ENCODE measurements around the gene PREX1. TPM values are rescaled to one million over a fixed set of nuclear protein-coding genes. Genes with fewer than 3 reads are reported as not detected.

The PREX1 gene
- polyA plus RNA-seq, 1 of the 3 experiments (the other 2 are of a cell fraction): 5.3 TPM

DNA sequence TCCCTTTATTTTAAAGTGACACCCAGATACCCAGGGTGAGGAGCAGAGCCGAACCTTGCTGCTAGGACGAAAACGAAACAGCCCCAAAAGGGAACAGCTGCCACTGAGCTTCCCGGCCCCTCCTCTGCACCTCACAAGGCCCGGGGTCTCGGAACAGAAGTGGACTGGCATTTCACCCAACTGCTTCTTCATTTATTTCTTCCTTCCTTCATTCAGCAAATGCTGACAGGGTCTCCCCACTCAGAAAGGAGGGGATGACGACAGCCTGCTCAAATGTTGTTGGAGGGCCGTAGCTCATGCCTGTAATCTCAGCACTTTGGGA is 220.3 kb downstream of the PREX1 start:
- Histone ChIP-seq H3K9ac (no peak overlapping the region), H3K9me2 (no peaks in the 10 kb centered on the region), H3F3A (replicated peaks; ENCODE audit: insufficient read depth) (no peaks in the 10 kb centered on the region), H3K9me3 (no peaks in the 10 kb centered on the region), H3K79me2 (ENCODE audit: insufficient read depth) (no peaks in the 10 kb centered on the region), H3K27me3 (ENCODE audit: insufficient read depth) (no peaks in the 10 kb centered on the region), H3K4me2 (no peak overlapping the region), H3K4me3 (ENCODE audit: low read depth in 2 of 2, low read length in 1 of 2) (no peak overlapping the region), H3K4me1 (ENCODE audit: control insufficient read depth in 1 of 2, insufficient read depth in 2 of 2, low read depth in 1 of 2, low read length in 1 of 2) (peaks cover 0 to 12% of the 10 kb centered on the region in 2 experiments; a peak in 1 of 4 replicates), H3K27ac (ENCODE audit: low read depth in 2 of 2, low read length in 1 of 2) (no peak overlapping the region), H3K36me3 (replicated peaks in 1 of 2; ENCODE audit: control insufficient read depth in 1 of 2, insufficient read depth in 2 of 2, low read length in 1 of 2) (no peaks in the 10 kb centered on the region), H4K20me1 (ENCODE audit: insufficient read depth) (no peaks in the 10 kb centered on the region), H2AFZ (ENCODE audit: low read depth) (no peak overlapping the region)
- POLR2A ChIA-PET: no interaction called here
- TF ChIP-seq YY1 (IDR thresholded peaks at IDR 0.05; ENCODE audit: low read depth) (no peak), SIN3A (IDR thresholded peaks at IDR 0.05; ENCODE audit: borderline replicate concordance, low read depth, low read length) (no peak), CHD2 (IDR thresholded peaks at IDR 0.05; ENCODE audit: low read length, partially characterized antibody) (no peak), EP300 (IDR thresholded peaks at IDR 0.05; ENCODE audit: borderline replicate concordance in 1 of 2, low read depth in 1 of 2, low read length in 1 of 2) (no peak), EZH2phosphoT487 (IDR thresholded peaks at IDR 0.05; ENCODE audit: borderline replicate concordance, low read depth) (no peak), FOXJ3 (CRISPR knock-in tag; IDR thresholded peaks at IDR 0.05) (no peak), RXRA (IDR thresholded peaks at IDR 0.05; ENCODE audit: borderline replicate concordance, low read depth) (no peak), MEF2A (IDR thresholded peaks at IDR 0.05; ENCODE audit: borderline replicate concordance, low read depth) (no peak), RFX5 (IDR thresholded peaks at IDR 0.05; ENCODE audit: low read length) (no peak), NFIC (IDR thresholded peaks at IDR 0.05; ENCODE audit: borderline replicate concordance) (no peak), JUND (IDR thresholded peaks at IDR 0.05) (no peak)
- TF ChIP-seq, protein P1, sequence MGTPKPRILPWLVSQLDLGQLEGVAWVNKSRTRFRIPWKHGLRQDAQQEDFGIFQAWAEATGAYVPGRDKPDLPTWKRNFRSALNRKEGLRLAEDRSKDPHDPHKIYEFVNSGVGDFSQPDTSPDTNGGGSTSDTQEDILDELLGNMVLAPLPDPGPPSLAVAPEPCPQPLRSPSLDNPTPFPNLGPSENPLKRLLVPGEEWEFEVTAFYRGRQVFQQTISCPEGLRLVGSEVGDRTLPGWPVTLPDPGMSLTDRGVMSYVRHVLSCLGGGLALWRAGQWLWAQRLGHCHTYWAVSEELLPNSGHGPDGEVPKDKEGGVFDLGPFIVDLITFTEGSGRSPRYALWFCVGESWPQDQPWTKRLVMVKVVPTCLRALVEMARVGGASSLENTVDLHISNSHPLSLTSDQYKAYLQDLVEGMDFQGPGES (IDR thresholded peaks at IDR 0.05; ENCODE audit: low read depth, low read length): no peak
- 59% methylated on average over 8 of the region's 8 CpGs for WGBS (ENCODE audit: low lambda C conversion rate)
- CTCF ChIA-PET: interaction anchor here (4.9 kb wide), 1 partner anchor 13 kb away, joined by 27 read pairs; no protein-coding TSS in a partner anchor
- DNase-seq: no peak

DNA sequence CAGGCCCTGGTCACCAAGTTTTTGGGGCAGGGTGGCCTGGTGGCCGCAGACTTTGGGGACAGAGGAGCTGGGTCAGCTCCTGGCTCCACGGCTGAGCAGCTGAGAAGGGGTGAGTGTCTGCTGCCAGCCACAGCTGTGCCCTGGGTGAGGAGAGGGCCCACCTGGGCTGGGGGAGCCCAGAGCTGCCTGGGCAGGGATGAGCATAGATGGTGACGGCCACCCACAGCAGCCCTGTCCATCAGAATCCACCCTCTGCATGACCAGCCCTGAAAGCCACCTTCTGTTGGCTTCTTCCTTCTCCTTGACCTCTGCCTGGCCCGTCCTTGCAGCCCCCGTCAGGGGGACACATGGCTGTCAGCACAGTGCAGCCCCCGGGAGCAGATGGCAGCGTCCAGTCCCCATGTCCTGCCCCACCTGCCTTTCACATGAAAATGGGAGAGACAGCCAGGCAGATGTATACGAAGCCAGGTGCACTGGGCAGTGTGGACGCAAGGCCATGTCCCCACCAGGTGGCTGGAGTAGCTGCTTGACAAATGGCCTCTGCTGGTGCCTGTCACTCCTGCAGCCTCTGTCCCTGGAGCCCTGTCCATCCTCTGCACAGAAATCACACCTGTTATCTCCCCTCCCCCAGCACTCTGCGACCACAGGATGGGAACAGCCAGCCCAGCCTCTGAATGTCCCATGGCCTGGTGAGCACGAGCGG is 220.8 kb downstream of the PREX1 start:
- no peaks in the 10 kb centered on the region for H3K9me3 ChIP-seq
- WGBS (ENCODE audit: low lambda C conversion rate): 40% methylated on average over 7 of the region's 12 CpGs
- H3K9ac ChIP-seq: no peak overlapping the region
- CTCF ChIA-PET: interaction anchor here (0.6 to 4.9 kb wide), 2 partner anchors 11 to 14 kb away, joined by 3 to 27 read pairs; no protein-coding TSS in a partner anchor
- no peaks in the 10 kb centered on the region for H4K20me1 ChIP-seq (ENCODE audit: insufficient read depth)
- no peaks in the 10 kb centered on the region for H3K36me3 ChIP-seq (replicated peaks in 1 of 2; ENCODE audit: control insufficient read depth in 1 of 2, insufficient read depth in 2 of 2, low read length in 1 of 2)
- no peak overlapping the region for H2AFZ ChIP-seq (ENCODE audit: low read depth)
- peaks cover 0 to 12% of the 10 kb centered on the region in 2 experiments; a peak in 1 of 4 replicates for H3K4me1 ChIP-seq (ENCODE audit: control insufficient read depth in 1 of 2, insufficient read depth in 2 of 2, low read depth in 1 of 2, low read length in 1 of 2)
- no peaks in the 10 kb centered on the region for H3K79me2 ChIP-seq (ENCODE audit: insufficient read depth)
- H3K27ac ChIP-seq (ENCODE audit: low read depth in 2 of 2, low read length in 1 of 2): no peak overlapping the region
- no peaks in the 10 kb centered on the region for H3F3A ChIP-seq (replicated peaks; ENCODE audit: insufficient read depth)
- H3K4me3 ChIP-seq (ENCODE audit: low read depth in 2 of 2, low read length in 1 of 2): no peak overlapping the region
- TF ChIP-seq SIN3A (IDR thresholded peaks at IDR 0.05; ENCODE audit: borderline replicate concordance, low read depth, low read length) (no peak), MEF2A (IDR thresholded peaks at IDR 0.05; ENCODE audit: borderline replicate concordance, low read depth) (no peak)
- TF ChIP-seq, protein P2, sequence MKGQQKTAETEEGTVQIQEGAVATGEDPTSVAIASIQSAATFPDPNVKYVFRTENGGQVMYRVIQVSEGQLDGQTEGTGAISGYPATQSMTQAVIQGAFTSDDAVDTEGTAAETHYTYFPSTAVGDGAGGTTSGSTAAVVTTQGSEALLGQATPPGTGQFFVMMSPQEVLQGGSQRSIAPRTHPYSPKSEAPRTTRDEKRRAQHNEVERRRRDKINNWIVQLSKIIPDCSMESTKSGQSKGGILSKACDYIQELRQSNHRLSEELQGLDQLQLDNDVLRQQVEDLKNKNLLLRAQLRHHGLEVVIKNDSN (IDR thresholded peaks at IDR 0.05; ENCODE audit: borderline replicate concordance, low read depth): no peak
- no peak for DNase-seq
- H3K9me2 ChIP-seq: no peaks in the 10 kb centered on the region
- H3K4me2 ChIP-seq: no peak overlapping the region
- no peaks in the 10 kb centered on the region for H3K27me3 ChIP-seq (ENCODE audit: insufficient read depth)
- POLR2A ChIA-PET: no interaction called here
